Measurements from ENCODE around the gene TPM1. TPM values are rescaled to one million over a fixed set of nuclear protein-coding genes. Genes with fewer than 3 reads are reported as not detected.
"Not testable (repeated sequence)": the region's sequence is repeated elsewhere in the genome, so short reads cannot be mapped to it uniquely, and the experiment has no call there.

Gene TPM1
- total and polyA plus RNA-seq, 8 donors = 230 to 2,605 (median 783) TPM

DNA sequence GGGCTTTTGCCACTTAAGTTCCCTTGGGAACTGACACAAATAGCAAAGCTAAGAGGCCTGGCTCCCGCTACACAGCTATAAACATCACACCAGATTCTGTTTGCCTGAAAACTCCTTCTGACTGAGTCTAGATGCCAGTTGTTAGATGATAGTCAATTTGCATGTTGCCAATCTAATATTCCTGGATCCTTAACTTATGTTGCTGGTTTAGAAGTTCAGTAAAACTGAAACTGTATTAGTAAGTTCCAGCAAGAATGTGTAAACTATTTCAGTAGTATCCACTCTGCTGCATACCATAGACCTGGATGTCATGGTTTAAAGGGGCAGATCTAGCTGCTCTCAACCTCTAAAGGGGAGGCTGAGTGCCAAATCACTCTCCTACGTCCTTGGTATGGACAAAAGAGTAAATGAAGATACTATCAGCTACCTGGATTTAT, 52.0 kb downstream of the TPM1 start:
- WGBS, 5 donors = 62 to 79% (median 70%) methylated on average over 2 of the region's 2 CpGs
- intact Hi-C loops (cut with DNase I; ENCODE audit: low total_unique reads) = loop anchor here (10.0 kb wide), 1 partner anchor 50 kb away; the partner anchor contains the start of gene TPM1
- TF ChIP-seq, protein P1, sequence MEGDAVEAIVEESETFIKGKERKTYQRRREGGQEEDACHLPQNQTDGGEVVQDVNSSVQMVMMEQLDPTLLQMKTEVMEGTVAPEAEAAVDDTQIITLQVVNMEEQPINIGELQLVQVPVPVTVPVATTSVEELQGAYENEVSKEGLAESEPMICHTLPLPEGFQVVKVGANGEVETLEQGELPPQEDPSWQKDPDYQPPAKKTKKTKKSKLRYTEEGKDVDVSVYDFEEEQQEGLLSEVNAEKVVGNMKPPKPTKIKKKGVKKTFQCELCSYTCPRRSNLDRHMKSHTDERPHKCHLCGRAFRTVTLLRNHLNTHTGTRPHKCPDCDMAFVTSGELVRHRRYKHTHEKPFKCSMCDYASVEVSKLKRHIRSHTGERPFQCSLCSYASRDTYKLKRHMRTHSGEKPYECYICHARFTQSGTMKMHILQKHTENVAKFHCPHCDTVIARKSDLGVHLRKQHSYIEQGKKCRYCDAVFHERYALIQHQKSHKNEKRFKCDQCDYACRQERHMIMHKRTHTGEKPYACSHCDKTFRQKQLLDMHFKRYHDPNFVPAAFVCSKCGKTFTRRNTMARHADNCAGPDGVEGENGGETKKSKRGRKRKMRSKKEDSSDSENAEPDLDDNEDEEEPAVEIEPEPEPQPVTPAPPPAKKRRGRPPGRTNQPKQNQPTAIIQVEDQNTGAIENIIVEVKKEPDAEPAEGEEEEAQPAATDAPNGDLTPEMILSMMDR (IDR thresholded peaks at IDR 0.05) = no peak
- no peak for TF ChIP-seq EP300 (IDR thresholded peaks at IDR 0.05)
- no peak for TF ChIP-seq POLR2AphosphoS5 (IDR thresholded peaks at IDR 0.05)
- no peak for TF ChIP-seq POLR2A (IDR thresholded peaks at IDR 0.05)
- H3K4me1 ChIP-seq = peaks cover 0 to 17% (median 5%) of the 10 kb centered on the region in 4 donors
- H3K36me3 ChIP-seq = no peaks in the 10 kb centered on the region
- no peak for DNase-seq
- no peaks in the 10 kb centered on the region for H3K9me3 ChIP-seq
- H3K4me3 ChIP-seq = no peak overlapping the region
- peak overlapping the region in 2 of 5 donors; percentile 3 to 63 for H3K27ac ChIP-seq
- H3K27me3 ChIP-seq = no peaks in the 10 kb centered on the region

DNA sequence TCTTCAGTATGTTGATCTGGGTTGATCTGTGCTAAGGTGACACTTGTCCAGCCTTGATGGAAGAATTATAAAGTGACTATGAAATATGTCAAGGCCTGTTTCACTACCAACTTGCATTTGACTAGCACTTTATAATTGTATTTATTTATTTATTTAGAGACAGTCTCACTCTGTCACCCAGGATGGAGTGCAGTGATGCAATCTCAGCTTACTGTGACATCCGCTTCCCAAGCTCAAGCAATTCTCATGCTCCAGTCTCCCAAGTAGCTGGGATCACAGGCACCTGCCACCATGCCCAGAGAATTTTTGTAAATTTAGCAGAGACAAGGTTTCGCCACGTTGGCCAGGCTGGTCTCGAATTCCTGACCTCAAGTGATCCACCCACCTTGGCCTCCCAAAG, 53.6 kb downstream of the TPM1 start:
- Histone ChIP-seq H3K9me3 (no peaks in the 10 kb centered on the region), H3K27ac (no peak overlapping the region), H3K36me3 (no peaks in the 10 kb centered on the region), H3K4me3 (no peak overlapping the region), H3K27me3 (no peaks in the 10 kb centered on the region), H3K4me1 (peaks cover 0 to 15% (median 5%) of the 10 kb centered on the region in 4 donors)
- TF ChIP-seq POLR2AphosphoS5 (IDR thresholded peaks at IDR 0.05) = no peak
- no peak for TF ChIP-seq POLR2A (IDR thresholded peaks at IDR 0.05)
- TF ChIP-seq, protein P1 (IDR thresholded peaks at IDR 0.05) = no peak
- no peak for TF ChIP-seq EP300 (IDR thresholded peaks at IDR 0.05)
- DNase-seq = no peak
- intact Hi-C loops (cut with DNase I; ENCODE audit: low total_unique reads) = loop anchor here (10.0 kb wide), 1 partner anchor 51 kb away; the partner anchor contains the start of gene TPM1
- WGBS, 5 donors = 90 to 97% (median 96%) methylated on average over 4 of the region's 4 CpGs

DNA sequence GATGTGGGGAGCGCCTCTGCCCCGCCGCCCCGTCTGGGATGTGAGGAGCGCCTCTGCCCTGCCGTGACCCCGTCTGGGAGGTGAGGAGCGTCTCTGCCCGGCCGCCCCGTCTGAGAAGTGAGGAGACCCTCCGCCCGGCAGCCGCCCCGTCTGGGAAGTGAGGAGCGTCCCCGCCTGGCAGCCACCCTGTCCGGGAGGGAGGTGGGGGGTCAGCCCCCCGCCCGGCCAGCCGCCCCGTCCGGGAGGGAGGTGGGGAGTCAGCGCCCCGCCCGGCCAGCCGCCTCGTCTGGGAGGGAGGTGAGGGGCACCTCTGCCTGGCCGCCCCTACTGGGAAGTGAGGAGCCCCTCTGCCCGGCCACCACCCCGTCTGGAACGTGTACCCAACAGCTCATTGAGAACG, 56.4 kb downstream of the TPM1 start:
- H3K4me3 ChIP-seq, DNase-seq, H3K27me3 ChIP-seq, H3K4me1 ChIP-seq, H3K36me3 ChIP-seq, H3K27ac ChIP-seq, H3K9me3 ChIP-seq: not testable (repeated sequence)
- 87 to 92% (median 89%) methylated on average over 4 to 24 of the region's 33 CpGs for WGBS, 5 donors
- intact Hi-C loops (cut with DNase I; ENCODE audit: low total_unique reads) = loop anchor here (10.0 kb wide), 1 partner anchor 54 kb away; the partner anchor contains the start of gene TPM1

DNA sequence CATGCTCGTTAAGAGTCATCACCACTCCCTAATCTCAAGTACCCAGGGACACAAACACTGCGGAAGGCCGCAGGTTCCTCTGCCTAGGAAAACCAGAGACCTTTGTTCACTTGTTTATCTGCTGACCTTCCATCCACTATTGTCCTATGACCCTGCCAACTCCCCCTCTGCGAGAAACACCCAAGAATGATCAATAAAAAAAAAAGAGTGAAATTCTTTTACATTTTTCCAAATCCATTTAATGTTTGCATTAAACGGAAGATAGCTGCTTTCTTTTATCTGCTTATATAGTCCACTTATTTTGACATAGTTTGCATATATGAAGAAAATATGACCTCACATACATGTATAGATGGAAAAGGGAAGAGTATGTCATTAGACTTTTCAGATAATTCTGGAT, 57.0 kb downstream of the TPM1 start:
- H3K36me3 ChIP-seq, DNase-seq, H3K4me3 ChIP-seq, H3K4me1 ChIP-seq, H3K9me3 ChIP-seq, H3K27me3 ChIP-seq, H3K27ac ChIP-seq: not testable (repeated sequence)
- intact Hi-C loops (cut with DNase I; ENCODE audit: low total_unique reads) = loop anchor here (10.0 kb wide), 1 partner anchor 55 kb away; the partner anchor contains the start of gene TPM1
- WGBS, 5 donors = 75 to 90% (median 81%) methylated on average over 2 to 5 of the region's 5 CpGs

DNA sequence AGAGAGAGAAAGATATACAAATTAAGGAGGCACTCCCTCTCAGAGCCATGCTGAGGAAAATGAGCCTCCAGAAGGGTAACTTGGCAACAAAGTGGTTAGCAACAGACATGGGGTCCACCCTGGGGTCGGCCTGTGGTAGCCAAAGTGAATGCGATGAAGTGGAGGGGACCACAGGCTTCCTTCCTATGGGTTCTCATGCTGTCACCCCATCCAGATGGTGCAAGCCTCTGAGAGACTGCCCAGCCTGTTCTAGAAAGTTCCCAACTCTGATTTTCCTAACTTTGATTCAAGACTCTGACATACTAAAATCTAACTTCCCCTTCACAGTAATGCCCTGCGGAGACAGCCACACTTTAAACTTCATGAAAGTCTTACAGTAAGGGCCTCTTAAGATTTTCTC, 60.9 kb downstream of the TPM1 start:
- H3K4me1 ChIP-seq = peaks cover 0 to 11% (median 8%) of the 10 kb centered on the region in 4 donors
- TF ChIP-seq EP300 (IDR thresholded peaks at IDR 0.05) (no peak), POLR2A (IDR thresholded peaks at IDR 0.05) (no peak), POLR2AphosphoS5 (IDR thresholded peaks at IDR 0.05) (no peak)
- TF ChIP-seq, protein P1 (IDR thresholded peaks at IDR 0.05) = no peak
- H3K27me3 ChIP-seq = no peaks in the 10 kb centered on the region
- H3K4me3 ChIP-seq = no peak overlapping the region
- H3K9me3 ChIP-seq = no peaks in the 10 kb centered on the region
- WGBS, 5 donors = 78 to 87% (median 85%) methylated on average over 3 of the region's 3 CpGs
- no peak for DNase-seq
- H3K36me3 ChIP-seq = no peaks in the 10 kb centered on the region
- intact Hi-C loops (cut with DNase I; ENCODE audit: low total_unique reads) = loop anchor here (10.0 kb wide), 1 partner anchor 259 kb away; no protein-coding TSS in a partner anchor
- no peak overlapping the region for H3K27ac ChIP-seq
